PFSK-1 (cell line): ENCODE results near the gene SIRT3.

ENCODE experiments used
- FOXP2 ChIP-seq: optimal IDR thresholded peaks from 2 replicates; pipeline ENCODE3; 2011; ENCODE audit warnings: borderline replicate concordance, control low read depth, inconsistent platforms; ENCODE audit not compliant: insufficient read depth; ENCODE audit errors: extremely low read length, extremely low read depth
- POLR2AphosphoS5 ChIP-seq: IDR thresholded peaks from 2 replicates; pipeline ENCODE4 v1.6.1; 2012; ENCODE audit warnings: low read depth, mild to moderate bottlenecking, control low read depth, low read length, moderate library complexity
- REST ChIP-seq, 2 experiments: IDR thresholded peaks; 2 replicates each; pipeline versions ENCODE4 v1.6.1 to v1.8.0; 2011 to 2012; ENCODE audit warnings: low read depth in 2 of 2, low read length in 2 of 2, control low read depth in 1 of 2, inconsistent platforms in 1 of 2, mild to moderate bottlenecking in 1 of 2, moderate library complexity in 1 of 2; ENCODE audit not compliant: insufficient read depth in 1 of 2
- SIN3A ChIP-seq: IDR thresholded peaks from 2 replicates; pipeline ENCODE4 v1.6.1; 2012; ENCODE audit warnings: mild to moderate bottlenecking, low read length, moderate library complexity, borderline replicate concordance; ENCODE audit not compliant: insufficient read depth
- TAF1 ChIP-seq: IDR thresholded peaks from 2 replicates; pipeline ENCODE4 v1.6.1; 2012; ENCODE audit warnings: low read length, control low read depth, borderline replicate concordance; ENCODE audit not compliant: insufficient read depth

GRCh38 chr11:252666-253065 lies 16.5 kb upstream of the SIRT3 start:
- TF ChIP-seq TAF1 (no peak), POLR2AphosphoS5 (no peak; the same call in 1 of the 2 replicates), REST (IDR thresholded peaks at IDR 0.05; ENCODE audit: insufficient read depth in 1 of 2, low read depth in 2 of 2, low read length in 2 of 2) (no peak), SIN3A (no peak), FOXP2 (no peak)
